WERI-Rb-1 (cell line): ENCODE measurements around the gene MED26.
A peak's percentile ranks its signal among the peaks of the same experiment; 100 is the strongest.
"Not testable (repeated sequence)": the region's sequence is repeated elsewhere in the genome, so short reads cannot be mapped to it uniquely, and the experiment has no call there.

Experiments used
- DNase-seq: peaks from one replicate; pipeline ENCODE4 v3.0.0-alpha.2; 2020
- H3K27ac ChIP-seq: fragments of 250-450 bp; sonication (Bioruptor Pico); 2 replicates; pipeline ENCODE4 v1.5.1; 2020; ENCODE audit warnings: mild to moderate bottlenecking, moderate library complexity
- H3K27me3 ChIP-seq: fragments of 250-450 bp; sonication (Bioruptor Pico); 2 replicates; pipeline ENCODE4 v1.5.1; 2021; ENCODE audit warnings: mild to moderate bottlenecking, low read depth, moderate library complexity; ENCODE audit not compliant: insufficient read depth, severe bottlenecking
- H3K36me3 ChIP-seq: fragments of 250-450 bp; sonication (Bioruptor Pico); 2 replicates; pipeline ENCODE4 v1.5.1; 2020; ENCODE audit warnings: mild to moderate bottlenecking, moderate library complexity
- H3K4me3 ChIP-seq: 2 replicates; pipeline ENCODE4 v1.5.1; 2011; ENCODE audit warnings: low read depth, mild to moderate bottlenecking, control low read depth, low read length
- H3K9me3 ChIP-seq: fragments of 250-450 bp; sonication (Bioruptor Pico); 2 replicates; pipeline ENCODE4 v1.5.1; 2021; ENCODE audit warnings: mild to moderate bottlenecking, moderate library complexity; ENCODE audit not compliant: severe bottlenecking
- CTCF ChIP-seq: IDR thresholded peaks from 2 replicates; pipeline ENCODE4 v1.5.1; 2011; ENCODE audit warnings: low read depth, mild to moderate bottlenecking, control low read depth, inconsistent platforms, low read length

Gene MED26

GRCh38 chr19:16670291-16670690 lies 42.3 kb upstream of the MED26 start:
- H3K9me3 ChIP-seq, result no peaks in the 10 kb centered on the region
- DNase-seq, result no peak
- TF ChIP-seq CTCF, result no peak

GRCh38 chr19:16668702-16669101 lies 40.7 kb upstream of the MED26 start:
- not testable (repeated sequence) for H3K27me3 ChIP-seq, H3K36me3 ChIP-seq, H3K4me3 ChIP-seq, DNase-seq, H3K9me3 ChIP-seq, H3K27ac ChIP-seq

More at GRCh38 chr19:16670291-16670690, 42.3 kb upstream of the MED26 start:
- H3K27ac ChIP-seq, result no peak overlapping the region
- no peaks in the 10 kb centered on the region for H3K27me3 ChIP-seq
- no peak overlapping the region for H3K4me3 ChIP-seq
- H3K36me3 ChIP-seq, result peaks cover 3% of the 10 kb centered on the region; the same call in 1 of the 2 replicates

DNA sequence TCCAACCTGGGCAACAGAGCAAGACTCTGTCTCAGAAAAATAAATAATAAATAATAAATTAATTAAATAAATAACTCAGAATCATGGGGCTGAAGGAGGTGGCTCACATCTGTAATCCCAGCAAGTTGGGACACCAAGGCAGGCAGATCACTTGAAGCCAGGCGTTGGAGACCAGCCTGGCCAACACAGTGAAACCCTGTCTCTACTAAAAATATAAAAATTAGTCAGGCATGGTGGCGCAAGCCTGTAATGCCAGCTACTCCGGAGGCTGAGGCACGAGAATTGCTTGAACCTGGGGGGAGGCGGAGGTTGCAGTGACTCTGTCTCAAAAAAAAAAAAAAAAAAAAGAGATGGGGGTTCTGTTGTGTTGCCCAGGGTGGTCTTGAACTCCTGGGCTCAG lies 40.2 kb upstream of the MED26 start:
- no peaks in the 10 kb centered on the region for H3K9me3 ChIP-seq
- H3K36me3 ChIP-seq, result peaks cover 3% of the 10 kb centered on the region; the same call in 1 of the 2 replicates
- no peak for TF ChIP-seq CTCF
- no peaks in the 10 kb centered on the region for H3K27me3 ChIP-seq
- DNase-seq, result no peak
- no peak overlapping the region for H3K4me3 ChIP-seq
- H3K27ac ChIP-seq, result no peak overlapping the region

- no peaks in the 10 kb centered on the region for H3K9me3 ChIP-seq
- no peaks in the 10 kb centered on the region for H3K27me3 ChIP-seq
- peak overlapping the region; percentile 81 for H3K4me3 ChIP-seq
- TF ChIP-seq CTCF, result no peak
- DNase-seq, result peak; percentile 43
- H3K36me3 ChIP-seq, result peaks cover 22% of the 10 kb centered on the region
- H3K27ac ChIP-seq, result peak overlapping the region; percentile 61
Measured at GRCh38 chr19:16661480-16662034, 33.6 kb upstream of the MED26 start.

DNA sequence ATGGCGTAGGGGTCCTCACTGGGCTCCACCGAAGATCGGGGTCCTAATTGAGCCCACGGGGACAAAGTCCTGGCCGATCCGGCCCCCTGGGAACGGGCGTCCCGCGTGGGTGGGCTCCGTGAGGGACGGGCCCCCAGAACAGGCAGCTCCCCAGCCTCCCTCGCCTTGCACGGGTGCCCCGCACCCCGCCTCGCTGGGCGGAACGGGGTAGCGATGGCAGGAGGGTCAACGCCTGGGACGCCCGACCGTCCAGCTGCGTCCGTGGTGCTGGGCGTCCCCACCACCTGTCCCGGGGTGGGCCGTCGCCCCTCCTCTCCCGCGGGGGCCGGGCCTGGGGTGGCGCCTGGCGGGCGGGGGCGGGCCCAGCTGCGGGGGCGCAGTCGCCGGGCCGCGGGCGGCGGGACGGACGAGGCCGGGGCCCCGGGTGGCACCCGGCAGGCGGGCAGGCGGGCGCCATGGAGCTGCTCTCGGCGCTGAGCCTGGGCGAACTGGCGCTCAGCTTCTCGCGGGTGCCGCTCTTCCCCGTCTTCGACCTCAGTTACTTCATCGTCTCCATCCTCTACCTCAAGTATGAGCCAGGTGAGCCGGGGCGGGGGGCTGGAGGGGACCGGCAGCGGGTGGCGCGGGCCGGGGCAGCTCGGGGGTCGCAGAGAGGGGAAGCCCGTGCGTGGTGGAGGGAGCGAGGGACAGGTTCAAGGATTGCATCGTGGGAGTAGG lies 32.9 kb upstream of the MED26 start, which contains the start of gene TMEM38A:
TMEM38A (plus strand) TSS at position 377 of the 717 bp plus-strand sequence; CDS start at position 456, 79 bp downstream.
- DNase-seq, result peak; percentile 52
- Histone ChIP-seq H3K4me3 (peak within 1 kb of the TSS; percentile 81), H3K27me3 (no peaks in the 10 kb centered on the region), H3K9me3 (no peaks in the 10 kb centered on the region), H3K27ac (peak within 1 kb of the TSS; percentile 97), H3K36me3 (peaks cover 26% of the 10 kb centered on the region)
- no peak for TF ChIP-seq CTCF

DNA sequence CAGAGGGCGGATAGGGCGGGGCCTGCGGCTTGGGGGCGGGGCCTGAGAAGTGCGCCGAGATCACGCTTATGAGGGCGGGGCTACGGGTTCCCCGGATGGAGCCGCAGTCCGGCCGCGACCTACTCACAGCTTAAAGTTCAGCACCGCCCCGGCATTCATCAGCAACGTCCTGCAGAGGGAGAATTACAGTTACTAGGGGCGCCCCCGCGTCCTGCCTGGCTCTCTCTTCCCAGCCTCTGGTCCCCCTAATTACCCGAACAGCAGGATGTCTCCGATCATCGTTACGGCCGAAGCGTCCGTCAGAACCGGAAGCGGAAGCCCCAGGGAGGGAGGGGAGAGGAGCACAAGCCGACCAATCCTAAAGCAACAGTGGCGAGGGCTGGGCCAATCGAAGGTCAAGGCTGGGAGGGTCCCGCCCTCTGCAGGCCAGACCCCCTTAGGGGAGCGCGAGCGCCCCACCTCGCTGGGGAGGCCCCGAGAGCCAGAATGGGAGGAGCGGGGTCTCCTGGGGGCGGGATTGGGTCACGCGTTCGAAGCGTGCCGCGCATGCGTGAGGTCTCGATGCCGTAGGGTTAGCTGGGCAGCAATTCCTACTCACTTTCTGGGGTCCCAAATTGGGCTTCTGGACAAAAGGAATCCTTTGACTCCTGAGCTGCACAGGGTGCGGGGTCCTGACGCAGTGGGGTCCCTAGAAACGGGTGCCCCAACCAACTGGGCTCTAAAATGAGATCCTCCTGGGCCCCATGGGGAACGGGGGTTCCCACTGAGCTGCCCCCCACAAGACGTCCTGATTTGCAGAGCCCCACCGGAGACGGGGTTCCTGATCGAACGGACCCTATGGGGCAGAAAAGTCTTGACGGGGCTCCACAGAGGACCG lies 32.1 kb upstream of the MED26 start, which contains the start of gene SMIM7:
SMIM7 (minus strand) TSS at position 313 of the 877 bp plus-strand sequence; CDS start at position 279, 34 bp downstream.
- peak; percentile 98 for DNase-seq
- no peaks in the 10 kb centered on the region for H3K9me3 ChIP-seq
- peaks cover 29% of the 10 kb centered on the region for H3K36me3 ChIP-seq
- peak; percentile 30; the same call in 1 of the 2 replicates for TF ChIP-seq CTCF
- H3K27me3 ChIP-seq, result no peaks in the 10 kb centered on the region
- H3K27ac ChIP-seq, result peak within 1 kb of the TSS; percentile 97
- peak within 1 kb of the TSS; percentile 81 for H3K4me3 ChIP-seq
